Gastroesophageal sphincter (tissue), 4 donors: Measurements from ENCODE around the gene MYO19. TPM values are rescaled to one million over a fixed set of nuclear protein-coding genes. Genes with fewer than 3 reads are reported as not detected.

Experiments used
- ATAC-seq: fragments of 150-250 bp; one replicate; pipeline ENCODE4 v1.9.1; 2016; ENCODE audit warnings: mild to moderate bottlenecking, moderate library complexity
- H3K27ac ChIP-seq, 4 donors: fragments of 200-600 bp; sonication (generic) in 3 of 4; 1 replicate in 3 of 4; 2 replicates in 1 of 4; pipeline ENCODE4 v1.5.1; 2016 to 2019
- H3K27me3 ChIP-seq: fragments of 200-600 bp; sonication (generic); one replicate; pipeline ENCODE4 v1.5.1; 2019
- H3K36me3 ChIP-seq, 2 donors: fragments of 200-600 bp; sonication (generic); one replicate each; pipeline ENCODE4 v1.5.1; 2019; ENCODE audit warnings: control low read depth in 1 of 2
- H3K4me1 ChIP-seq, 3 donors: fragments of 200-600 bp; sonication (generic); 1 replicate in 2 of 3; 2 replicates in 1 of 3; pipeline ENCODE4 v1.5.1; 2016 to 2019; ENCODE audit warnings: control low read depth in 2 of 3
- H3K4me3 ChIP-seq, 2 donors: fragments of 200-600 bp; sonication (generic); one replicate each; pipeline ENCODE4 v1.5.1; 2019; ENCODE audit warnings: mild to moderate bottlenecking in 1 of 2, moderate library complexity in 1 of 2
- H3K9me3 ChIP-seq, 3 donors: fragments of 200-600 bp; sonication (generic); one replicate each; pipeline ENCODE4 v1.5.1; 2017 to 2019; ENCODE audit warnings: control low read depth in 2 of 3
- CTCF ChIP-seq, 4 experiments: fragments of 200-600 bp in 2 of 4; fragments of 450-650 bp in 2 of 4; sonication (generic) in 1 of 4; IDR thresholded peaks; one replicate each; pipeline ENCODE4 v1.5.1; 2017 to 2019; ENCODE audit warnings: antibody characterized with exemption in 4 of 4, mild to moderate bottlenecking in 2 of 4, moderate library complexity in 2 of 4
- EP300 ChIP-seq: sonication (generic); formaldehyde crosslinking; IDR thresholded peaks from one replicate; pipeline ENCODE4 v1.6.1; 2017; ENCODE audit warnings: antibody characterized with exemption, mild to moderate bottlenecking
- POLR2A ChIP-seq, 2 donors: fragments of 450-650 bp; IDR thresholded peaks; one replicate each; pipeline ENCODE4 v1.6.1; 2017; ENCODE audit warnings: antibody characterized with exemption in 2 of 2, mild to moderate bottlenecking in 2 of 2, moderate library complexity in 1 of 2
- POLR2AphosphoS5 ChIP-seq: sonication (generic); formaldehyde crosslinking; IDR thresholded peaks from one replicate; pipeline ENCODE4 v1.6.1; 2017; ENCODE audit warnings: antibody characterized with exemption
- WGBS, 2 donors: methylation state at CpG; one replicate each; pipeline ENCODE4 v1.1.5; 2018; ENCODE audit warnings: low coverage in 1 of 2; 5-methylcytosine and 5-hydroxymethylcytosine counted together
- total RNA-seq, 4 donors: library from RNA; depleted of rRNA; stranded (reverse); fragments of >200 nt; gene quantifications; one replicate each; pipeline ENCODE4 v1.1.0, GENCODE V29; 2016

Gene MYO19
- total RNA-seq, 4 donors from 2014 or later = 23.3 to 63.5 (median 42.5) TPM

GRCh38 chr17:36498155-36498554 is 36.5 kb downstream of the MYO19 start:
- Histone ChIP-seq H3K4me3 (no peak overlapping the region), H3K27me3 (no peaks in the 10 kb centered on the region), H3K27ac (no peak overlapping the region), H3K4me1 (no peaks in the 10 kb centered on the region), H3K36me3 (peaks cover 7 to 93% of the 10 kb centered on the region in 2 donors), H3K9me3 (no peaks in the 10 kb centered on the region)
- no peak for ATAC-seq
- no peak for TF ChIP-seq CTCF (IDR thresholded peaks at IDR 0.05)
- TF ChIP-seq POLR2A (IDR thresholded peaks at IDR 0.05) = no peak
- no peak for TF ChIP-seq EP300
- TF ChIP-seq POLR2AphosphoS5 = no peak
- WGBS, 2 donors = 60 to 70% methylated on average over 5 to 8 of the region's 9 CpGs

GRCh38 chr17:36496018-36496789 is 38.5 kb downstream of the MYO19 start:
- peaks cover 8 to 92% of the 10 kb centered on the region in 2 donors for H3K36me3 ChIP-seq
- no peaks in the 10 kb centered on the region for H3K9me3 ChIP-seq
- H3K27ac ChIP-seq = no peak overlapping the region
- ATAC-seq = no peak
- no peaks in the 10 kb centered on the region for H3K4me1 ChIP-seq
- H3K27me3 ChIP-seq = no peaks in the 10 kb centered on the region
- no peak overlapping the region for H3K4me3 ChIP-seq
- TF ChIP-seq CTCF (IDR thresholded peaks at IDR 0.05) (no peak), POLR2AphosphoS5 (no peak), EP300 (no peak), POLR2A (IDR thresholded peaks at IDR 0.05) (no peak)
- WGBS, 2 donors = 74 to 86% methylated on average over 5 to 6 of the region's 9 CpGs

GRCh38 chr17:36495076-36495578 is 39.5 kb downstream of the MYO19 start:
- no peak for TF ChIP-seq EP300
- no peak for TF ChIP-seq CTCF (IDR thresholded peaks at IDR 0.05)
- TF ChIP-seq POLR2A (IDR thresholded peaks at IDR 0.05) = no peak
- no peak for TF ChIP-seq POLR2AphosphoS5
- no peak for ATAC-seq
- Histone ChIP-seq H3K27me3 (no peaks in the 10 kb centered on the region), H3K4me1 (no peaks in the 10 kb centered on the region), H3K27ac (no peak overlapping the region), H3K4me3 (no peak overlapping the region), H3K9me3 (no peaks in the 10 kb centered on the region), H3K36me3 (peaks cover 8 to 81% of the 10 kb centered on the region in 2 donors)
- 67 to 79% methylated on average over 2 of the region's 3 CpGs for WGBS, 2 donors

- no peaks in the 10 kb centered on the region for H3K27me3 ChIP-seq
- peaks cover 0 to 2% (median 0%) of the 10 kb centered on the region in 3 donors for H3K4me1 ChIP-seq
- 80 to 90% methylated on average over 5 of the region's 5 CpGs for WGBS, 2 donors
- no peaks in the 10 kb centered on the region for H3K9me3 ChIP-seq
- peaks cover 8 to 78% of the 10 kb centered on the region in 2 donors for H3K36me3 ChIP-seq
- no peak for ATAC-seq
- H3K4me3 ChIP-seq = no peak overlapping the region
- H3K27ac ChIP-seq = no peak overlapping the region
- TF ChIP-seq EP300 (no peak), POLR2AphosphoS5 (no peak), CTCF (IDR thresholded peaks at IDR 0.05) (no peak), POLR2A (IDR thresholded peaks at IDR 0.05) (no peak)
These were observed 40.0 kb downstream of the MYO19 start for GRCh38 chr17:36494674-36495073.

- TF ChIP-seq CTCF (IDR thresholded peaks at IDR 0.05) = no peak
- no peak for TF ChIP-seq EP300
- Histone ChIP-seq H3K9me3 (no peaks in the 10 kb centered on the region), H3K27me3 (no peaks in the 10 kb centered on the region), H3K4me1 (peaks cover 0 to 9% (median 0%) of the 10 kb centered on the region in 3 donors), H3K36me3 (peaks cover 8 to 78% of the 10 kb centered on the region in 2 donors), H3K4me3 (no peak overlapping the region), H3K27ac (no peak overlapping the region)
- WGBS, 2 donors = 92 to 100% methylated on average over 1 of the region's 1 CpG
- no peak for ATAC-seq
These were observed 40.7 kb downstream of the MYO19 start for GRCh38 chr17:36493956-36494355.
